ENCODE results near the gene THBS3.

GRCh38 chr1:155158991-155159390 lies 48.7 kb downstream of the THBS3 start:
- TF ChIP-seq POLR2A (IDR thresholded peaks at IDR 0.05) (no peak), CTCF (IDR thresholded peaks at IDR 0.05) (no peak)
